ENCODE data around the gene PROZ. TPM values are rescaled to one million over a fixed set of nuclear protein-coding genes. Genes with fewer than 3 reads are reported as not detected.

PROZ gene
- total and polyA plus RNA-seq, 7 donors = not detected

- H3K4me3 ChIP-seq = no peak overlapping the region
- no peak for ATAC-seq
- no peaks in the 10 kb centered on the region for H3K4me1 ChIP-seq
- no peaks in the 10 kb centered on the region for H3K9me3 ChIP-seq
- H3K36me3 ChIP-seq (ENCODE audit: insufficient read depth in 1 of 2, low read depth in 1 of 2) = peaks cover 6 to 90% of the 10 kb centered on the region in 2 donors
- WGBS, 3 donors = 82 to 87% (median 83%) methylated on average over 4 of the region's 4 CpGs
- H3K27ac ChIP-seq = no peak overlapping the region
- H3K27me3 ChIP-seq (ENCODE audit: insufficient read depth in 3 of 3, low read length in 2 of 3) = no peaks in the 10 kb centered on the region
- no peak for DNase-seq
- TF ChIP-seq CTCF (IDR thresholded peaks at IDR 0.05) = no peak
- intact Hi-C loops (cut with DNase I) = no loop called here
These were observed 31.7 kb downstream of the PROZ start for GRCh38 chr13:113190181-113190580.

GRCh38 chr13:113192279-113192678 is 33.8 kb downstream of the PROZ start:
- WGBS, 3 donors = 67 to 77% (median 69%) methylated on average over 4 of the region's 4 CpGs
- no peak for ATAC-seq
- Histone ChIP-seq H3K27me3 (ENCODE audit: insufficient read depth in 3 of 3, low read length in 2 of 3) (no peaks in the 10 kb centered on the region), H3K4me3 (no peak overlapping the region), H3K36me3 (ENCODE audit: insufficient read depth in 1 of 2, low read depth in 1 of 2) (peaks cover 11 to 95% of the 10 kb centered on the region in 2 donors), H3K27ac (no peak overlapping the region), H3K9me3 (no peaks in the 10 kb centered on the region), H3K4me1 (no peaks in the 10 kb centered on the region)
- DNase-seq = no peak
- TF ChIP-seq CTCF (IDR thresholded peaks at IDR 0.05) = no peak
- intact Hi-C loops (cut with DNase I) = no loop called here

- H3K4me1 ChIP-seq = no peaks in the 10 kb centered on the region
- intact Hi-C loops (cut with DNase I) = no loop called here
- no peaks in the 10 kb centered on the region for H3K9me3 ChIP-seq
- H3K27ac ChIP-seq = no peak overlapping the region
- no peak for ATAC-seq
- H3K4me3 ChIP-seq = no peak overlapping the region
- no peaks in the 10 kb centered on the region for H3K27me3 ChIP-seq (ENCODE audit: insufficient read depth in 3 of 3, low read length in 2 of 3)
- TF ChIP-seq CTCF (IDR thresholded peaks at IDR 0.05) = no peak
- WGBS, 3 donors = 97 to 99% (median 98%) methylated on average over 2 of the region's 2 CpGs
- peaks cover 11 to 97% of the 10 kb centered on the region in 2 donors for H3K36me3 ChIP-seq (ENCODE audit: insufficient read depth in 1 of 2, low read depth in 1 of 2)
- no peak for DNase-seq
These were observed 34.5 kb downstream of the PROZ start for GRCh38 chr13:113192902-113193301.

DNA sequence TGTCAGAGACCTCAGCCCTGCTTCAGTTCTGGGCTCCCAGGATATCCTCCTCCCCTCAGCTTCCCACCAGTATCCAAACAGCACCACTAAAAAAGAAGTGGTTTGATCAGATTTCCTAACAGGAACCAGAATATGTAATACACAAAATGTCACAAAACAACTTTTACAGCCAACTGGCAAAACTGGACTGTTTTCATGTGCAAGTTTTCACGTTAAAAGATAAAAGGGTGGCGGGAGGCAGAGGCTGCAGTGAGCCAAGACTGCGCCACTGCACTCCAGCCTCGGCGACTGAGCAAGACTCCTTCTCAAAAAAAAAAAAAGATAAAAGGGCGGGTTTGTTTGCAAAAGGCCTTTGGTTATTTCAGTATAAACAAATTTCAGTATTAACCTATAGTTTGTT is 36.9 kb downstream of the PROZ start:
- no peak overlapping the region for H3K4me3 ChIP-seq
- H3K9me3 ChIP-seq = no peaks in the 10 kb centered on the region
- H3K27me3 ChIP-seq (ENCODE audit: insufficient read depth in 3 of 3, low read length in 2 of 3) = no peaks in the 10 kb centered on the region
- WGBS, 3 donors = 83 to 89% (median 87%) methylated on average over 6 of the region's 6 CpGs
- no peak overlapping the region for H3K27ac ChIP-seq
- ATAC-seq (no peak), DNase-seq (no peak)
- H3K36me3 ChIP-seq (ENCODE audit: insufficient read depth in 1 of 2, low read depth in 1 of 2) = peaks cover 13 to 99% of the 10 kb centered on the region in 2 donors
- no peaks in the 10 kb centered on the region for H3K4me1 ChIP-seq
- no peak for TF ChIP-seq CTCF (IDR thresholded peaks at IDR 0.05)
- intact Hi-C loops (cut with DNase I) = no loop called here

All from psoas muscle (tissue), 8 donors.